HG02970 (cell line): ENCODE measurements around the gene CKMT1B.
"Not testable (repeated sequence)": the region's sequence is repeated elsewhere in the genome, so short reads cannot be mapped to it uniquely, and the experiment has no call there.

Experiments used
- ATAC-seq: cut with Tn5 transposase; IDR thresholded peaks from one replicate; pipeline ENCODE4 v1.9.1; 2021; ENCODE audit warnings: mild to moderate bottlenecking, moderate library complexity, moderate number of reproducible peaks; ENCODE audit not compliant: unreplicated experiment, low FRiP score

Gene CKMT1B

DNA sequence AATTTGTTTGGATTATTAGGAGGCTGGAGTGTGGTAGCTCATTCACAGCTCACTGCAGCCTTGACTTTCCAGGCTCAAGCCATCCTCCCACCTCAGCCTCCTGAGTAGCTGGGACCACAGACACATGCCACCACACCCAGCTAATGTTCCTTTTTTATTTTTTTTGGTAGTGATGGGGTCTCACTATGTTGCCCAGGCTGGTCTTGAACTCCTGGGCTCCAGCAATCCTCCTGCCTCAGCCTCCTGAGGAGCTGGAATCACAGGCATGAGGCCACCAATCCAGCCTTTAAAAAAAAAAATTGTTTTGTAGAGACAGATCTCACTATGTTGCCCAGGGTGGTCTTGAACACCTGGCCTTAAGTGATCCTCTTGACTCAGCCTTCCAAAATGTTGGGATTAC is 33.1 kb downstream of the CKMT1B start:
- not testable (repeated sequence) for ATAC-seq

GRCh38 chr15:43638464-43639204 is 44.8 kb downstream of the CKMT1B start:
- ATAC-seq, result not testable (repeated sequence)
